ENCODE measurements around the gene SRRM3.
"Not testable (repeated sequence)": the region's sequence is repeated elsewhere in the genome, so short reads cannot be mapped to it uniquely, and the experiment has no call there.

Gene SRRM3

GRCh38 chr7:76261329-76261728 is 59.6 kb downstream of the SRRM3 start:
- Mint-ChIP-seq H3K27ac (no peak overlapping the region), H3K9me3 (no peaks in the 10 kb centered on the region), H3K4me1 (peaks cover 6% of the 10 kb centered on the region), H3K4me3 (no peak overlapping the region), H3K27me3 (peaks cover 67% of the 10 kb centered on the region)
- ATAC-seq (no peak), DNase-seq (no peak)

GRCh38 chr7:76261931-76262330 is 60.2 kb downstream of the SRRM3 start:
- H3K4me1 Mint-ChIP-seq = peaks cover 6% of the 10 kb centered on the region
- H3K9me3 Mint-ChIP-seq = no peaks in the 10 kb centered on the region
- H3K27me3 Mint-ChIP-seq = peaks cover 68% of the 10 kb centered on the region
- H3K27ac Mint-ChIP-seq = no peak overlapping the region
- no peak for DNase-seq
- no peak for ATAC-seq
- no peak overlapping the region for H3K4me3 Mint-ChIP-seq

- H3K27me3 Mint-ChIP-seq = peaks cover 68% of the 10 kb centered on the region
- H3K27ac Mint-ChIP-seq = peak overlapping the region in 1 of 2 donors; percentile 49
- H3K4me3 Mint-ChIP-seq = no peak overlapping the region
- ATAC-seq (peak; percentile 41), DNase-seq (peak; percentile 26 to 43)
- peaks cover 8% of the 10 kb centered on the region for H3K4me1 Mint-ChIP-seq
- no peaks in the 10 kb centered on the region for H3K9me3 Mint-ChIP-seq
Observed at GRCh38 chr7:76262683-76263402, 61.1 kb downstream of the SRRM3 start.

GRCh38 chr7:76265299-76265698 is 63.6 kb downstream of the SRRM3 start:
- no peak for ATAC-seq

GRCh38 chr7:76267107-76267893 is 65.6 kb downstream of the SRRM3 start:
- Mint-ChIP-seq H3K4me3 (peak overlapping the region; percentile 50 to 61), H3K9me3 (no peaks in the 10 kb centered on the region), H3K27ac (no peak overlapping the region), H3K4me1 (peaks cover 20% of the 10 kb centered on the region), H3K27me3 (peaks cover 56% of the 10 kb centered on the region)
- DNase-seq (peak in 1 of 2 donors; percentile 28), ATAC-seq (peak; percentile 44)

More at GRCh38 chr7:76265299-76265698, 63.6 kb downstream of the SRRM3 start:
- Mint-ChIP-seq H3K9me3 (no peaks in the 10 kb centered on the region), H3K4me3 (no peak overlapping the region), H3K27ac (peak overlapping the region in 1 of 2 donors; percentile 76), H3K4me1 (peaks cover 16% of the 10 kb centered on the region), H3K27me3 (peaks cover 70% of the 10 kb centered on the region)
- no peak for DNase-seq

- Mint-ChIP-seq H3K9me3 (no peaks in the 10 kb centered on the region), H3K27ac (no peak overlapping the region), H3K4me1 (peaks cover 24% of the 10 kb centered on the region), H3K27me3 (peaks cover 51% of the 10 kb centered on the region), H3K4me3 (peak overlapping the region in 1 of 2 donors; percentile 69)
- DNase-seq (no peak), ATAC-seq (peak; percentile 1)
Observed at GRCh38 chr7:76267894-76268183, 66.1 kb downstream of the SRRM3 start.

- Mint-ChIP-seq H3K27me3 (peaks cover 45% of the 10 kb centered on the region), H3K27ac (no peak overlapping the region), H3K9me3 (no peaks in the 10 kb centered on the region), H3K4me1 (peaks cover 30% of the 10 kb centered on the region), H3K4me3 (peak overlapping the region in 1 of 2 donors; percentile 8)
- no peak for DNase-seq
- no peak for ATAC-seq
Observed at GRCh38 chr7:76268376-76268775, 66.7 kb downstream of the SRRM3 start.

- Mint-ChIP-seq H3K27me3 (peaks cover 43% of the 10 kb centered on the region), H3K27ac (no peak overlapping the region), H3K4me3 (no peak overlapping the region), H3K9me3 (no peaks in the 10 kb centered on the region), H3K4me1 (peaks cover 37% of the 10 kb centered on the region)
- DNase-seq = no peak
- ATAC-seq = no peak
Observed at GRCh38 chr7:76269895-76270294, 68.2 kb downstream of the SRRM3 start.

- H3K4me3 Mint-ChIP-seq, ATAC-seq, H3K27ac Mint-ChIP-seq, H3K9me3 Mint-ChIP-seq, DNase-seq: not testable (repeated sequence)
- Mint-ChIP-seq H3K4me1 (peaks cover 37% of the 10 kb centered on the region), H3K27me3 (peaks cover 43% of the 10 kb centered on the region)
Observed at GRCh38 chr7:76271384-76271783, 69.7 kb downstream of the SRRM3 start.

GRCh38 chr7:76272142-76272541 is 70.4 kb downstream of the SRRM3 start:
- Mint-ChIP-seq H3K27me3 (peaks cover 42% of the 10 kb centered on the region), H3K9me3 (no peaks in the 10 kb centered on the region), H3K4me1 (peaks cover 37% of the 10 kb centered on the region), H3K4me3 (no peak overlapping the region), H3K27ac (no peak overlapping the region)
- no peak for DNase-seq
- no peak for ATAC-seq

- Mint-ChIP-seq H3K4me3 (peak overlapping the region; percentile 69 to 74), H3K27me3 (peaks cover 41% of the 10 kb centered on the region), H3K4me1 (peaks cover 33% of the 10 kb centered on the region), H3K27ac (peak overlapping the region in 1 of 2 donors; percentile 91), H3K9me3 (no peaks in the 10 kb centered on the region)
- peak; percentile 44 for ATAC-seq
- DNase-seq = no peak
Observed at GRCh38 chr7:76272851-76273497, 71.3 kb downstream of the SRRM3 start.

GRCh38 chr7:76273503-76273902 is 71.8 kb downstream of the SRRM3 start:
- Mint-ChIP-seq H3K4me1 (peaks cover 29% of the 10 kb centered on the region), H3K9me3 (no peaks in the 10 kb centered on the region), H3K27me3 (peaks cover 36% of the 10 kb centered on the region), H3K27ac (peak overlapping the region in 1 of 2 donors; percentile 11), H3K4me3 (peak overlapping the region; percentile 69 to 76)
- no peak for DNase-seq
- ATAC-seq = no peak

- Mint-ChIP-seq H3K4me3 (no peak overlapping the region), H3K9me3 (no peaks in the 10 kb centered on the region), H3K27me3 (peaks cover 61% of the 10 kb centered on the region), H3K4me1 (peaks cover 22% of the 10 kb centered on the region), H3K27ac (no peak overlapping the region)
- no peak for DNase-seq
- ATAC-seq = no peak
Observed at GRCh38 chr7:76278540-76278939, 76.8 kb downstream of the SRRM3 start.

GRCh38 chr7:76280408-76280807 is 78.7 kb downstream of the SRRM3 start:
- Mint-ChIP-seq H3K9me3 (no peaks in the 10 kb centered on the region), H3K4me1 (peaks cover 16% of the 10 kb centered on the region), H3K27ac (no peak overlapping the region), H3K27me3 (peaks cover 76% of the 10 kb centered on the region), H3K4me3 (no peak overlapping the region)
- peak; percentile 12 for ATAC-seq
- DNase-seq = no peak

GRCh38 chr7:76281006-76281705 is 79.5 kb downstream of the SRRM3 start:
- Mint-ChIP-seq H3K27me3 (peaks cover 76% of the 10 kb centered on the region), H3K9me3 (no peaks in the 10 kb centered on the region), H3K27ac (no peak overlapping the region), H3K4me3 (peak overlapping the region; percentile 50 to 64), H3K4me1 (peaks cover 16% of the 10 kb centered on the region)
- ATAC-seq (no peak), DNase-seq (no peak)

Data from stimulated activated naive CD8-positive, alpha-beta T cell treated with anti-CD3 and anti-CD28 coated beads, Interleukin-15, amount 100 ng/mL, for 72 hours (primary cell).